ENCODE data around the gene CADPS2. TPM values are rescaled to one million over a fixed set of nuclear protein-coding genes. Genes with fewer than 3 reads are reported as not detected.

Gene CADPS2
- total RNA-seq, 5 donors from 2014 or later (not counting 1 experiment from before 2014, with no cell fraction given): 0.15 to 0.28 (median 0.16) TPM; not detected in 2

- Mint-ChIP-seq H3K27me3 (no peaks in the 10 kb centered on the region), H3K9me3 (peaks cover 9 to 22% (median 11%) of the 10 kb centered on the region in 3 donors)
Observed at GRCh38 chr7:122691569-122692235, 194.6 kb downstream of the CADPS2 start.

DNA sequence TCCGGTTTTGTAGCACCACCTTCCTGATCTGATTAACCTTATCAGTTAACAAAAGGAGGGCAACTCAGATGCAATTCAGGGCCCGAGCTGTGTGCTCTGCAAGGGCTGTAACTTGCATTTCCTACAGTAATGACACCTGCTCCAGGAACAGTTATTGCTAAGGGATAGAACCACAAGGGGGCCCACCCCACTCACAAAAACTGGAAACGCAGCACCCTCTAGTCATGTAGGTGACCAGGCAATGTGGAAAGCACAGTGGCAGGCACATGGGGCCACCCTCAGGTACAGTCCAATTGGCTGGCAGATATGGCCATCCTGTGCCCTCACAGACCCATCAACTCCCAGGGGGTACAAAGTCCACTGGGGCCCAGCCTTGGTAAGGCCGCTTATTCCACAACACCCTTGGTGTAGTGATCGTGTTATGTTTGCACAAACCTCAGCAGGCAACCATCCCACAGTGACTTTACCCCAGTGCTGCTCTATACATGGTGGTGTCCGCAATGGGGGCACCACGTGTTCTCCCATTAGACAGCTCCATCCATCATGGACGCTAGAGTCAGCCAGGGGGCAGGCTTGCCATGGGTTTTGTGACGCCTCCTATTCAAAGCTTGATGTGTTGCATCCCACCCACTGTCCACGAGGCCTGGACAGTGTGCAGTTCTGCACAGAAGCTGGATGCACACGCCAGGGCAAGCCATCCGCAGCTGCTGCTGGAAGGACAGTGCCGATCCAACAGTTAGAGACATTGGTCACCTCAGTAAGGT is 196.7 kb downstream of the CADPS2 start:
- Histone ChIP-seq H3K9me3 (peaks cover 2% of the 10 kb centered on the region), H3K4me3 (ENCODE audit: control insufficient read depth in 1 of 2, extremely low read depth in 1 of 2, low read length in 1 of 2) (no peak overlapping the region), H3K27me3 (replicated peaks in 1 of 2; ENCODE audit: control insufficient read depth in 2 of 2, extremely low read depth in 1 of 2, insufficient read depth in 2 of 2, low read length in 1 of 2) (no peaks in the 10 kb centered on the region), H3K27ac (ENCODE audit: low read length) (no peak overlapping the region), H3K4me1 (ENCODE audit: control insufficient read depth in 1 of 2, extremely low read depth in 1 of 2, insufficient read depth in 2 of 2, low read length in 2 of 2) (no peaks in the 10 kb centered on the region), H3K36me3 (ENCODE audit: control insufficient read depth in 2 of 2, extremely low read depth in 1 of 2, insufficient read depth in 1 of 2, low read length in 1 of 2) (no peaks in the 10 kb centered on the region)
- no peak overlapping the region for H3K27ac Mint-ChIP-seq
- WGBS (ENCODE audit: insufficient coverage): 85% methylated on average over 12 of the region's 13 CpGs
- CTCF ChIA-PET: no interaction called here
- POLR2A ChIA-PET: no interaction called here
- H3K9me3 Mint-ChIP-seq: peaks cover 9 to 22% (median 11%) of the 10 kb centered on the region in 3 donors
- no peaks in the 10 kb centered on the region for H3K36me3 Mint-ChIP-seq
- DNase-seq (no peak), ATAC-seq (replicated peaks in 1 of 4) (no peak)
- no peaks in the 10 kb centered on the region for H3K4me1 Mint-ChIP-seq
- H3K4me3 Mint-ChIP-seq: no peak overlapping the region
- no peaks in the 10 kb centered on the region for H3K27me3 Mint-ChIP-seq

More at GRCh38 chr7:122691569-122692235, 194.6 kb downstream of the CADPS2 start:
- H3K27ac Mint-ChIP-seq: no peak overlapping the region
- Histone ChIP-seq H3K27me3 (replicated peaks in 1 of 2; ENCODE audit: control insufficient read depth in 2 of 2, extremely low read depth in 1 of 2, insufficient read depth in 2 of 2, low read length in 1 of 2) (no peaks in the 10 kb centered on the region), H3K4me3 (ENCODE audit: control insufficient read depth in 1 of 2, extremely low read depth in 1 of 2, low read length in 1 of 2) (no peak overlapping the region), H3K27ac (ENCODE audit: low read length) (no peak overlapping the region), H3K4me1 (ENCODE audit: control insufficient read depth in 1 of 2, extremely low read depth in 1 of 2, insufficient read depth in 2 of 2, low read length in 2 of 2) (no peaks in the 10 kb centered on the region), H3K36me3 (ENCODE audit: control insufficient read depth in 2 of 2, extremely low read depth in 1 of 2, insufficient read depth in 1 of 2, low read length in 1 of 2) (no peaks in the 10 kb centered on the region), H3K9me3 (peaks cover 2% of the 10 kb centered on the region)
- no peak overlapping the region for H3K4me3 Mint-ChIP-seq
- no peak for ATAC-seq (replicated peaks in 1 of 4)
- DNase-seq: no peak
- 78% methylated on average over 12 of the region's 14 CpGs for WGBS (ENCODE audit: insufficient coverage)
- POLR2A ChIA-PET: no interaction called here
- H3K36me3 Mint-ChIP-seq: no peaks in the 10 kb centered on the region
- no peaks in the 10 kb centered on the region for H3K4me1 Mint-ChIP-seq
- CTCF ChIA-PET: no interaction called here

DNA sequence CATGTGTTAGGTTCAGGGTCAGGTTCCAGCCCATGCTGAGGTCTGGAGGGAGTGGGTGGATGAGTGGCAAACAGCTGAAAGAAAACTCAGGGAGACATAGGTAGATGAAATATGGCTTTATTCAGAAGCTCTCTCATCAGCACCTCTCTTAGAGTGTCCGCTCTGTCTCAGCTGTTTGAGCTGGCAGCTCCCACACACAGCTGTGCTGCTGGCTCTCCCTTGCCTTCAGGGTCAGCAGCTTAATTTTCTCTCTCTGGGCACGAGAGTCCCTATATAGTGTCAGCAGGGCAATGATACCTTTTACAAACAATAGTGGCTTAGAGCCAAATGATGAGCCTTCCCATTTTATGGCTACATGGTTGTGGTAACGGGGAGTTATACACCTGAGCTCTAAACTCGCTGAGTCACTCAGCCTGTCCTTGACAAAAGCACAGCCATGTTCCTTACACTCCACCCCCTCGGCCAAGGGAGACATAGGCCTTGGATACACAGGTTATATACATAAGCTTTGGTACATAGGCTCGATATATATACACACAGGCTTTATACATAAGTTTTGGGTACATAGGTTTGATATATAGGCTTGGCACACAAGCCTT is 197.8 kb downstream of the CADPS2 start:
- ATAC-seq (replicated peaks in 1 of 4): no peak
- H3K9me3 ChIP-seq: peaks cover 2% of the 10 kb centered on the region
- H3K4me3 Mint-ChIP-seq: no peak overlapping the region
- no peak overlapping the region for H3K27ac Mint-ChIP-seq
- H3K4me1 Mint-ChIP-seq: no peaks in the 10 kb centered on the region
- H3K27me3 ChIP-seq (replicated peaks in 1 of 2; ENCODE audit: control insufficient read depth in 2 of 2, extremely low read depth in 1 of 2, insufficient read depth in 2 of 2, low read length in 1 of 2): no peaks in the 10 kb centered on the region
- no peaks in the 10 kb centered on the region for H3K4me1 ChIP-seq (ENCODE audit: control insufficient read depth in 1 of 2, extremely low read depth in 1 of 2, insufficient read depth in 2 of 2, low read length in 2 of 2)
- no peak overlapping the region for H3K4me3 ChIP-seq (ENCODE audit: control insufficient read depth in 1 of 2, extremely low read depth in 1 of 2, low read length in 1 of 2)
- ChIA-PET CTCF (no interaction called here), POLR2A (no interaction called here)
- no peaks in the 10 kb centered on the region for H3K36me3 Mint-ChIP-seq
- no peaks in the 10 kb centered on the region for H3K36me3 ChIP-seq (ENCODE audit: control insufficient read depth in 2 of 2, extremely low read depth in 1 of 2, insufficient read depth in 1 of 2, low read length in 1 of 2)
- H3K27ac ChIP-seq (ENCODE audit: low read length): no peak overlapping the region
- peaks cover 9 to 15% (median 11%) of the 10 kb centered on the region in 3 donors for H3K9me3 Mint-ChIP-seq
- H3K27me3 Mint-ChIP-seq: no peaks in the 10 kb centered on the region
- WGBS (ENCODE audit: insufficient coverage): 86% methylated on average over 1 of the region's 6 CpGs
- DNase-seq: no peak

DNA sequence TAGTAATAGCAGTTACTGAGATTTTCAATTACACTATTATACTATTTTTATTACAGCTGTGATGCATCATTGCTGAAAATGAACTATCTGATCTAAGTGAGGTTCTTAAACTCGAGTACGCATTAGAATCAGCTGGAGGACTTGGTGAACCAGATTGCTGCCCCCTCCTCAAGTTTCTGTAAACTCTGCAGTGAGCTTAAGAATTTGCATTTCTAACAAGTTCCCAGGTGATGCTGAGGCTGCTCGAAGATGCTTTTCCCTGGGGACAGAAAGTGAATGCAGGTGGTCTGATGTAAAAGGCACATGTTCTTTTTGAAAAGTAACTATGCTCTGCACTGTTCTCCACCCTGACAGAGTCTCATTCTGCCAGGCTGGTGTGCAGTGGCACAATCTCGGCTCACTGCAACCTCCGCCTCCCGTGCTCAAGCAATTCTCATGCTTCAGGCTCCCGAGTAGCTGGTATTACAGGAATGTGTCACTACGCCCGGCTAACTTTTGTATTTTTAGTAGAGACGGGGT is 199.8 kb downstream of the CADPS2 start:
- ATAC-seq (replicated peaks in 1 of 4): no peak
- Mint-ChIP-seq H3K4me1 (no peaks in the 10 kb centered on the region), H3K27ac (no peak overlapping the region), H3K9me3 (peaks cover 3 to 9% (median 6%) of the 10 kb centered on the region in 3 donors), H3K4me3 (no peak overlapping the region), H3K27me3 (no peaks in the 10 kb centered on the region), H3K36me3 (no peaks in the 10 kb centered on the region)
- Histone ChIP-seq H3K4me1 (ENCODE audit: control insufficient read depth in 1 of 2, extremely low read depth in 1 of 2, insufficient read depth in 2 of 2, low read length in 2 of 2) (no peaks in the 10 kb centered on the region), H3K36me3 (ENCODE audit: control insufficient read depth in 2 of 2, extremely low read depth in 1 of 2, insufficient read depth in 1 of 2, low read length in 1 of 2) (no peaks in the 10 kb centered on the region), H3K9me3 (no peaks in the 10 kb centered on the region), H3K4me3 (ENCODE audit: control insufficient read depth in 1 of 2, extremely low read depth in 1 of 2, low read length in 1 of 2) (no peak overlapping the region), H3K27me3 (replicated peaks in 1 of 2; ENCODE audit: control insufficient read depth in 2 of 2, extremely low read depth in 1 of 2, insufficient read depth in 2 of 2, low read length in 1 of 2) (no peaks in the 10 kb centered on the region), H3K27ac (ENCODE audit: low read length) (no peak overlapping the region)
- DNase-seq: no peak
- WGBS (ENCODE audit: insufficient coverage): 63% methylated on average over 6 of the region's 10 CpGs
- ChIA-PET POLR2A (no interaction called here), CTCF (interaction anchor here (0.6 kb wide), 2 partner anchors 529 to 721 kb away, joined by 3 to 4 read pairs; no protein-coding TSS in a partner anchor)

DNA sequence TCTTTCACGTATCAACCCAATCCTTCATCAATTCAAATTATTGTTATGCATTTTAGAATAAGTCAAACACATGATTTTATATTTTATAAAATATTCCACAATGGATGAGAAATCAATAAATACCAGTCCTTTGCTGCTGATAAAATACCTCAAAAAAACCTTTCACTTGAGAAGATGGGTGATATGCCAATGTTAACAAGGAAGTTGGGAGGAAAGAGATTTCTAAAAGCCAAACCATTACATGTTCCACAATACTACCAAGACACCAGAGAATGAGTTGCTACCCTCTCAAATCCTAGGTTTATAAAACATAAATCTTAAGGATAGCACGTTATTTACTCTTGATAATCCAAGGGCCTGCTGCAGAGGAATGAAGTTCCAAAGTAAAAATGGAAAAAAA is 201.8 kb downstream of the CADPS2 start:
- WGBS (ENCODE audit: insufficient coverage): no CpG with 5 or more reads among the region's 2 CpGs
- Mint-ChIP-seq H3K27ac (no peak overlapping the region), H3K4me3 (no peak overlapping the region), H3K9me3 (peaks cover 2 to 7% (median 3%) of the 10 kb centered on the region in 3 donors), H3K36me3 (no peaks in the 10 kb centered on the region), H3K4me1 (no peaks in the 10 kb centered on the region), H3K27me3 (no peaks in the 10 kb centered on the region)
- CTCF ChIA-PET: no interaction called here
- DNase-seq: no peak
- no peak overlapping the region for H3K27ac ChIP-seq (ENCODE audit: low read length)
- H3K4me3 ChIP-seq (ENCODE audit: control insufficient read depth in 1 of 2, extremely low read depth in 1 of 2, low read length in 1 of 2): no peak overlapping the region
- H3K9me3 ChIP-seq: no peaks in the 10 kb centered on the region
- H3K4me1 ChIP-seq (ENCODE audit: control insufficient read depth in 1 of 2, extremely low read depth in 1 of 2, insufficient read depth in 2 of 2, low read length in 2 of 2): no peaks in the 10 kb centered on the region
- no peaks in the 10 kb centered on the region for H3K36me3 ChIP-seq (ENCODE audit: control insufficient read depth in 2 of 2, extremely low read depth in 1 of 2, insufficient read depth in 1 of 2, low read length in 1 of 2)
- ATAC-seq (replicated peaks in 1 of 4): no peak
- H3K27me3 ChIP-seq (replicated peaks in 1 of 2; ENCODE audit: control insufficient read depth in 2 of 2, extremely low read depth in 1 of 2, insufficient read depth in 2 of 2, low read length in 1 of 2): no peaks in the 10 kb centered on the region
- POLR2A ChIA-PET: no interaction called here

- CTCF ChIA-PET: no interaction called here
- Histone ChIP-seq H3K4me1 (ENCODE audit: control insufficient read depth in 1 of 2, extremely low read depth in 1 of 2, insufficient read depth in 2 of 2, low read length in 2 of 2) (no peaks in the 10 kb centered on the region), H3K27me3 (replicated peaks in 1 of 2; ENCODE audit: control insufficient read depth in 2 of 2, extremely low read depth in 1 of 2, insufficient read depth in 2 of 2, low read length in 1 of 2) (no peaks in the 10 kb centered on the region), H3K9me3 (no peaks in the 10 kb centered on the region), H3K4me3 (ENCODE audit: control insufficient read depth in 1 of 2, extremely low read depth in 1 of 2, low read length in 1 of 2) (no peak overlapping the region), H3K36me3 (ENCODE audit: control insufficient read depth in 2 of 2, extremely low read depth in 1 of 2, insufficient read depth in 1 of 2, low read length in 1 of 2) (no peaks in the 10 kb centered on the region), H3K27ac (ENCODE audit: low read length) (no peak overlapping the region)
- Mint-ChIP-seq H3K36me3 (no peaks in the 10 kb centered on the region), H3K4me3 (no peak overlapping the region), H3K4me1 (no peaks in the 10 kb centered on the region), H3K27ac (no peak overlapping the region), H3K9me3 (peaks cover 3 to 19% (median 11%) of the 10 kb centered on the region in 3 donors), H3K27me3 (no peaks in the 10 kb centered on the region)
- ATAC-seq (replicated peaks in 1 of 4) (no peak), DNase-seq (no peak)
- POLR2A ChIA-PET: no interaction called here
- WGBS (ENCODE audit: insufficient coverage): 67% methylated on average over 4 of the region's 8 CpGs
Observed at GRCh38 chr7:122682815-122683550, 203.3 kb downstream of the CADPS2 start.

Measured in T-cell (primary cell).